HEK293T (cell line): Measurements from ENCODE around the gene CCSER1.
"Not testable (repeated sequence)": the region's sequence is repeated elsewhere in the genome, so short reads cannot be mapped to it uniquely, and the experiment has no call there.

ENCODE experiments used
- CTCF ChIA-PET: fragments of 350-600 bp; formaldehyde crosslinking; extraction: SDS; loops from one replicate; lab custom pipeline; 2021; ENCODE audit warnings: antibody characterized with exemption, inconsistent platforms; lab: Yijun Ruan, JAX
- POLR2A ChIA-PET: fragments of 350-600 bp; formaldehyde crosslinking; extraction: SDS; loops from one replicate; lab custom pipeline; 2020; ENCODE audit warnings: antibody characterized with exemption, inconsistent platforms; lab: Yijun Ruan, JAX
- DNase-seq: peaks from one replicate; pipeline ENCODE4 v3.0.0; 2012; ENCODE audit warnings: mixed read lengths; ENCODE audit errors: extremely low spot score
- ARNT ChIP-seq: fragments of 450-650 bp; IDR thresholded peaks from 2 replicates; pipeline ENCODE4 v1.6.1; 2017; ENCODE audit warnings: mild to moderate bottlenecking
- BHLHE40 ChIP-seq: fragments of 450-650 bp; IDR thresholded peaks from 2 replicates; pipeline ENCODE4 v1.6.1; 2016; ENCODE audit warnings: mild to moderate bottlenecking, moderate library complexity, borderline replicate concordance
- CTBP1 ChIP-seq: fragments of 450-650 bp; IDR thresholded peaks from 2 replicates; pipeline ENCODE4 v1.6.1; 2016; ENCODE audit warnings: borderline replicate concordance
- ELF4 ChIP-seq: fragments of 450-650 bp; IDR thresholded peaks from 2 replicates; pipeline ENCODE4 v1.6.1; 2017; ENCODE audit warnings: antibody characterized with exemption
- FOXA1 ChIP-seq: fragments of 450-650 bp; IDR thresholded peaks from 2 replicates; pipeline ENCODE4 v1.6.1; 2016; ENCODE audit warnings: mild to moderate bottlenecking
- FOXK2 ChIP-seq: fragments of 450-650 bp; IDR thresholded peaks from 2 replicates; pipeline ENCODE4 v1.6.1; 2016; ENCODE audit warnings: mild to moderate bottlenecking
- FOXM1 ChIP-seq: fragments of 450-650 bp; IDR thresholded peaks from 2 replicates; pipeline ENCODE4 v1.6.1; 2017; ENCODE audit warnings: mild to moderate bottlenecking, borderline replicate concordance
- HDGF ChIP-seq: fragments of 450-650 bp; IDR thresholded peaks from 2 replicates; pipeline ENCODE4 v1.6.1; 2017; ENCODE audit warnings: antibody characterized with exemption, borderline replicate concordance
- L3MBTL2 ChIP-seq: fragments of 450-650 bp; conservative IDR thresholded peaks from 2 replicates; pipeline ENCODE4 v1.6.1; 2016; ENCODE audit warnings: mild to moderate bottlenecking
- LEF1 ChIP-seq: fragments of 450-650 bp; IDR thresholded peaks from 2 replicates; pipeline ENCODE4 v1.6.1; 2017; ENCODE audit warnings: mild to moderate bottlenecking, borderline replicate concordance
- NFRKB ChIP-seq: fragments of 450-650 bp; IDR thresholded peaks from 2 replicates; pipeline ENCODE4 v1.6.1; 2016; ENCODE audit warnings: mild to moderate bottlenecking, moderate library complexity
- PKNOX1 ChIP-seq: fragments of 450-650 bp; IDR thresholded peaks from 2 replicates; pipeline ENCODE4 v1.6.1; 2016
- SP1 ChIP-seq: fragments of 450-650 bp; IDR thresholded peaks from 2 replicates; pipeline ENCODE4 v1.6.1; 2017
- SUZ12 ChIP-seq: fragments of 450-650 bp; IDR thresholded peaks from 2 replicates; pipeline ENCODE4 v1.6.1; 2016; ENCODE audit warnings: mild to moderate bottlenecking
- TARDBP ChIP-seq: fragments of 450-650 bp; IDR thresholded peaks from 2 replicates; pipeline ENCODE4 v1.6.1; 2016
- ZNF384 ChIP-seq: fragments of 450-650 bp; IDR thresholded peaks from 2 replicates; pipeline ENCODE4 v1.6.1; 2016

Gene CCSER1

GRCh38 chr4:91359041-91360031 lies 1232.1 kb downstream of the CCSER1 start:
- DNase-seq = no peak
- TF ChIP-seq ZNF384 (no peak), SP1 (no peak), FOXA1 (no peak), FOXK2 (no peak), SUZ12 (no peak), BHLHE40 (no peak), TARDBP (no peak), HDGF (no peak), CTBP1 (no peak), FOXM1 (no peak), LEF1 (no peak), PKNOX1 (no peak), ELF4 (no peak), L3MBTL2 (no peak), NFRKB (no peak), ARNT (no peak)
- ChIA-PET CTCF (no interaction called here), POLR2A (no interaction called here)

GRCh38 chr4:91362125-91362524 lies 1234.9 kb downstream of the CCSER1 start:
- CTCF ChIA-PET = no interaction called here
- POLR2A ChIA-PET = no interaction called here
- TF ChIP-seq FOXM1 (no peak), NFRKB (no peak), SP1 (no peak), BHLHE40 (no peak), ELF4 (no peak), FOXK2 (no peak), ARNT (no peak), TARDBP (no peak), SUZ12 (no peak), FOXA1 (no peak), PKNOX1 (no peak), CTBP1 (no peak), HDGF (no peak)
- no peak for DNase-seq

GRCh38 chr4:91366554-91366953 lies 1239.4 kb downstream of the CCSER1 start:
- ChIA-PET CTCF (no interaction called here), POLR2A (no interaction called here)
- TF ChIP-seq FOXA1 (no peak), HDGF (no peak), BHLHE40 (no peak), SP1 (no peak), ELF4 (no peak), ZNF384 (no peak), FOXK2 (no peak), CTBP1 (no peak), L3MBTL2 (no peak), PKNOX1 (no peak), NFRKB (no peak), SUZ12 (no peak), TARDBP (no peak), LEF1 (no peak), FOXM1 (no peak), ARNT (no peak)
- DNase-seq = no peak

GRCh38 chr4:91369116-91369515 lies 1241.9 kb downstream of the CCSER1 start:
- TF ChIP-seq FOXK2 (no peak), HDGF (no peak), FOXM1 (no peak), L3MBTL2 (no peak), ZNF384 (no peak), BHLHE40 (no peak)
- CTCF ChIA-PET = no interaction called here
- POLR2A ChIA-PET = no interaction called here

GRCh38 chr4:91373546-91373945 lies 1246.4 kb downstream of the CCSER1 start:
- CTCF ChIA-PET = no interaction called here

More at GRCh38 chr4:91369116-91369515, 1241.9 kb downstream of the CCSER1 start:
- DNase-seq = no peak

GRCh38 chr4:91405431-91405830 lies 1278.2 kb downstream of the CCSER1 start:
- DNase-seq, POLR2A ChIA-PET, CTCF ChIA-PET: not testable (repeated sequence)

More at GRCh38 chr4:91373546-91373945, 1246.4 kb downstream of the CCSER1 start:
- TF ChIP-seq L3MBTL2 = no peak
- no peak for TF ChIP-seq FOXA1
- no peak for TF ChIP-seq SUZ12
- no peak for TF ChIP-seq ARNT
- no peak for TF ChIP-seq NFRKB
- TF ChIP-seq PKNOX1 = no peak
- TF ChIP-seq LEF1 = no peak
- TF ChIP-seq ELF4 = no peak
- no peak for TF ChIP-seq SP1
- TF ChIP-seq TARDBP = no peak
- no peak for TF ChIP-seq ZNF384
- TF ChIP-seq BHLHE40 = no peak
- no peak for TF ChIP-seq FOXM1
- no peak for DNase-seq
- POLR2A ChIA-PET = no interaction called here
